Measurements from ENCODE around the gene KPNB1.
"Not testable (repeated sequence)": the region's sequence is repeated elsewhere in the genome, so short reads cannot be mapped to it uniquely, and the experiment has no call there.

Gene KPNB1

GRCh38 chr17:47675380-47676198, 25.9 kb downstream of the KPNB1 start:
- DNase-seq (ENCODE audit: low read depth) = no peak
- TF ChIP-seq, protein P1, sequence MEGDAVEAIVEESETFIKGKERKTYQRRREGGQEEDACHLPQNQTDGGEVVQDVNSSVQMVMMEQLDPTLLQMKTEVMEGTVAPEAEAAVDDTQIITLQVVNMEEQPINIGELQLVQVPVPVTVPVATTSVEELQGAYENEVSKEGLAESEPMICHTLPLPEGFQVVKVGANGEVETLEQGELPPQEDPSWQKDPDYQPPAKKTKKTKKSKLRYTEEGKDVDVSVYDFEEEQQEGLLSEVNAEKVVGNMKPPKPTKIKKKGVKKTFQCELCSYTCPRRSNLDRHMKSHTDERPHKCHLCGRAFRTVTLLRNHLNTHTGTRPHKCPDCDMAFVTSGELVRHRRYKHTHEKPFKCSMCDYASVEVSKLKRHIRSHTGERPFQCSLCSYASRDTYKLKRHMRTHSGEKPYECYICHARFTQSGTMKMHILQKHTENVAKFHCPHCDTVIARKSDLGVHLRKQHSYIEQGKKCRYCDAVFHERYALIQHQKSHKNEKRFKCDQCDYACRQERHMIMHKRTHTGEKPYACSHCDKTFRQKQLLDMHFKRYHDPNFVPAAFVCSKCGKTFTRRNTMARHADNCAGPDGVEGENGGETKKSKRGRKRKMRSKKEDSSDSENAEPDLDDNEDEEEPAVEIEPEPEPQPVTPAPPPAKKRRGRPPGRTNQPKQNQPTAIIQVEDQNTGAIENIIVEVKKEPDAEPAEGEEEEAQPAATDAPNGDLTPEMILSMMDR (IDR thresholded peaks at IDR 0.05; ENCODE audit: low read length, missing control alignments) = no peak
- no peak overlapping the region for H3K4me3 ChIP-seq (replicated peaks; ENCODE audit: low read depth, low read length)

- no peak for DNase-seq (ENCODE audit: low read depth)
- TF ChIP-seq, protein P1 (IDR thresholded peaks at IDR 0.05; ENCODE audit: low read length, missing control alignments) = no peak
- no peak overlapping the region for H3K4me3 ChIP-seq (replicated peaks; ENCODE audit: low read depth, low read length)
Measured at GRCh38 chr17:47676199-47676472, 26.4 kb downstream of the KPNB1 start.

GRCh38 chr17:47676510-47677165, 26.9 kb downstream of the KPNB1 start:
- H3K4me3 ChIP-seq (replicated peaks; ENCODE audit: low read depth, low read length) = no peak overlapping the region
- TF ChIP-seq, protein P1 (IDR thresholded peaks at IDR 0.05; ENCODE audit: low read length, missing control alignments) = no peak
- DNase-seq (ENCODE audit: low read depth) = no peak

GRCh38 chr17:47678196-47678595, 28.5 kb downstream of the KPNB1 start:
- TF ChIP-seq, protein P1 (IDR thresholded peaks at IDR 0.05; ENCODE audit: low read length, missing control alignments) = no peak
- no peak overlapping the region for H3K4me3 ChIP-seq (replicated peaks; ENCODE audit: low read depth, low read length)
- no peak for DNase-seq (ENCODE audit: low read depth)

DNA sequence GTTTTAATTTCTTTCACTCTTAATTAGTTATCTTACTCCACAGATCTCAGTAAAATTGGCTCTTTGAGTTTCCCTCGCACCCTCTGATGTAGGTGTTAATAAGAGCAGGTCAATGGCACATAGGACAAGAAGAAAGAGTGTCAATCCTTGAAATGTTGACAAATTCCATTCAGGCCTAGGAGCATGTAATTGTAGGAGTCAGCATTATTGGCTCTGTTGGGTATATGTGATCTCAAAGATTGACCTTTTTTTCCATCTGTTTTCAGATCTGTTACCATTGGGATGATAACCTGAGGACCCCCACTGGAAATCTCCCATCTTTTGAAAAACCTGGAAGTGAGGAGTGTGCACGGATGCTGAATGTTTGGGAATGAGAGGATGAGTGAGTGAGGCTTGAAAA, 32.4 kb downstream of the KPNB1 start:
- TF ChIP-seq, protein P1 (IDR thresholded peaks at IDR 0.05; ENCODE audit: low read length, missing control alignments) = no peak
- H3K4me3 ChIP-seq (replicated peaks; ENCODE audit: low read depth, low read length) = no peak overlapping the region
- no peak for DNase-seq (ENCODE audit: low read depth)

GRCh38 chr17:47682727-47683126, 33.0 kb downstream of the KPNB1 start:
- DNase-seq (ENCODE audit: low read depth); H3K4me3 ChIP-seq (replicated peaks; ENCODE audit: low read depth, low read length): not testable (repeated sequence)

GRCh38 chr17:47684025-47684424, 34.3 kb downstream of the KPNB1 start:
- DNase-seq (ENCODE audit: low read depth) = no peak
- TF ChIP-seq, protein P1 (IDR thresholded peaks at IDR 0.05; ENCODE audit: low read length, missing control alignments) = no peak
- no peak overlapping the region for H3K4me3 ChIP-seq (replicated peaks; ENCODE audit: low read depth, low read length)

Measured in fibroblast of pulmonary artery (primary cell).